K562 (cell line): ENCODE data around the gene SBK1. TPM values are rescaled to one million over a fixed set of nuclear protein-coding genes. Genes with fewer than 3 reads are reported as not detected.

Source experiments
- CBX2 ChIP-seq: fragments of 200-600 bp; sonication (generic); IDR thresholded peaks from one replicate; pipeline ENCODE4 v1.6.1; 2012; ENCODE audit warnings: mild to moderate bottlenecking, low read length, inconsistent platforms; ENCODE audit not compliant: insufficient read depth, poor library complexity, severe bottlenecking
- HOXB6 ChIP-seq: fragments of 250-450 bp; sonication (Bioruptor Pico); IDR thresholded peaks from 2 replicates; pipeline ENCODE4 v1.5.1; 2022; ENCODE audit warnings: mild to moderate bottlenecking, borderline replicate concordance
- L3MBTL2 ChIP-seq: fragments of 450-650 bp; IDR thresholded peaks from 2 replicates; pipeline ENCODE4 v1.6.1; 2016; ENCODE audit warnings: mild to moderate bottlenecking, moderate library complexity
- STAT5B ChIP-seq: fragments of 250-450 bp; sonication (Bioruptor Pico); IDR thresholded peaks from 2 replicates; pipeline ENCODE4 v1.8.0; 2021; ENCODE audit warnings: mild to moderate bottlenecking, inconsistent platforms
- ZNF121 ChIP-seq: sonication (generic); formaldehyde crosslinking; conservative IDR thresholded peaks from 2 replicates; pipeline ENCODE4 v1.8.0; 2022; ENCODE audit warnings: missing genetic modification reagents
- ZNF639 ChIP-seq, 2 experiments: fragments of 200-800 bp in 1 of 2; sonication (Bioruptor generic) in 1 of 2; sonication (generic) in 1 of 2; formaldehyde crosslinking in 1 of 2; IDR thresholded peaks in 1 of 2; conservative IDR thresholded peaks in 1 of 2; 2 replicates each; pipeline versions ENCODE4 v1.5.0 to v1.6.1; 2016 to 2020; ENCODE audit warnings: missing compliant biosample characterization in 1 of 2, missing genetic modification characterization in 1 of 2, missing genetic modification reagents in 1 of 2
- polyA plus RNA-seq, 8 experiments: library from polyadenylated mRNA; depleted of rRNA in 4 of 8; stranded (reverse) in 5 of 8; unstranded in 3 of 8; fragments of >200 nt; fragmentation: Nextera tagmentation in 2 of 8; fragmentation: Illumina TruSeq in 1 of 8; extraction: Ambion mirVana in 2 of 8; extraction: Trizol in 1 of 8; gene quantifications; 2 replicates each; pipeline versions ENCODE4 v1.2.1 to v1.2.3, GENCODE V29; 2011 to 2014; ENCODE audit warnings: inconsistent platforms in 1 of 8, missing spikeins in 1 of 8
- total RNA-seq, 7 experiments: library from RNA; depleted of rRNA in 6 of 7; stranded (reverse); fragments of >200 nt in 6 of 7; fragmentation: Illumina TruSeq in 2 of 7; extraction: Trizol in 2 of 7; gene quantifications; 2 replicates each; pipeline versions ENCODE4 v1.2.1 to v1.2.3, GENCODE V29; 2011 to 2021; ENCODE audit warnings: low replicate concordance in 1 of 7
- TF ChIP-seq, protein P1 (sequence below), 2 experiments: fragments of 450-650 bp; IDR thresholded peaks; 2 replicates each; pipeline ENCODE4 v1.6.1; 2018; ENCODE audit warnings: mild to moderate bottlenecking in 2 of 2, low read depth in 1 of 2; ENCODE audit not compliant: partially characterized antibody in 2 of 2
- TF ChIP-seq, protein P2 (sequence below): sonication (generic); formaldehyde crosslinking; IDR thresholded peaks from 2 replicates; pipeline ENCODE4 v1.8.0; 2022; ENCODE audit warnings: mild to moderate bottlenecking, missing genetic modification reagents, borderline replicate concordance

The SBK1 gene
- total and polyA plus RNA-seq, 9 of the 15 experiments (the other 6 are each of a cell fraction or from before 2014, with no cell fraction given): 0.01 to 0.07 (median 0.03) TPM; not detected in 6

GRCh38 chr16:28304214-28304613 lies 11.9 kb downstream of the SBK1 start (continued):
- TF ChIP-seq, protein P1, sequence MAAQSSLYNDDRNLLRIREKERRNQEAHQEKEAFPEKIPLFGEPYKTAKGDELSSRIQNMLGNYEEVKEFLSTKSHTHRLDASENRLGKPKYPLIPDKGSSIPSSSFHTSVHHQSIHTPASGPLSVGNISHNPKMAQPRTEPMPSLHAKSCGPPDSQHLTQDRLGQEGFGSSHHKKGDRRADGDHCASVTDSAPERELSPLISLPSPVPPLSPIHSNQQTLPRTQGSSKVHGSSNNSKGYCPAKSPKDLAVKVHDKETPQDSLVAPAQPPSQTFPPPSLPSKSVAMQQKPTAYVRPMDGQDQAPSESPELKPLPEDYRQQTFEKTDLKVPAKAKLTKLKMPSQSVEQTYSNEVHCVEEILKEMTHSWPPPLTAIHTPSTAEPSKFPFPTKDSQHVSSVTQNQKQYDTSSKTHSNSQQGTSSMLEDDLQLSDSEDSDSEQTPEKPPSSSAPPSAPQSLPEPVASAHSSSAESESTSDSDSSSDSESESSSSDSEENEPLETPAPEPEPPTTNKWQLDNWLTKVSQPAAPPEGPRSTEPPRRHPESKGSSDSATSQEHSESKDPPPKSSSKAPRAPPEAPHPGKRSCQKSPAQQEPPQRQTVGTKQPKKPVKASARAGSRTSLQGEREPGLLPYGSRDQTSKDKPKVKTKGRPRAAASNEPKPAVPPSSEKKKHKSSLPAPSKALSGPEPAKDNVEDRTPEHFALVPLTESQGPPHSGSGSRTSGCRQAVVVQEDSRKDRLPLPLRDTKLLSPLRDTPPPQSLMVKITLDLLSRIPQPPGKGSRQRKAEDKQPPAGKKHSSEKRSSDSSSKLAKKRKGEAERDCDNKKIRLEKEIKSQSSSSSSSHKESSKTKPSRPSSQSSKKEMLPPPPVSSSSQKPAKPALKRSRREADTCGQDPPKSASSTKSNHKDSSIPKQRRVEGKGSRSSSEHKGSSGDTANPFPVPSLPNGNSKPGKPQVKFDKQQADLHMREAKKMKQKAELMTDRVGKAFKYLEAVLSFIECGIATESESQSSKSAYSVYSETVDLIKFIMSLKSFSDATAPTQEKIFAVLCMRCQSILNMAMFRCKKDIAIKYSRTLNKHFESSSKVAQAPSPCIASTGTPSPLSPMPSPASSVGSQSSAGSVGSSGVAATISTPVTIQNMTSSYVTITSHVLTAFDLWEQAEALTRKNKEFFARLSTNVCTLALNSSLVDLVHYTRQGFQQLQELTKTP (IDR thresholded peaks at IDR 0.05; ENCODE audit: low read depth in 1 of 2, partially characterized antibody in 2 of 2): peak in 1 of 2 experiments; percentile 97
- TF ChIP-seq CBX2 (no peak), ZNF121 (no peak), STAT5B (CRISPR knock-in tag) (no peak), HOXB6 (CRISPR knock-in tag) (no peak), ZNF639 (CRISPR knock-in tag; conservative IDR thresholded peaks at IDR 0.05 in 1 of 2, IDR thresholded peaks at IDR 0.05 in 1 of 2) (peak in 1 of 2 experiments; percentile 96; a peak in 2 of 4 replicates), L3MBTL2 (0 out of 2 replicates have a peak, but pooled peaks have one; percentile 24)
- TF ChIP-seq, protein P2, sequence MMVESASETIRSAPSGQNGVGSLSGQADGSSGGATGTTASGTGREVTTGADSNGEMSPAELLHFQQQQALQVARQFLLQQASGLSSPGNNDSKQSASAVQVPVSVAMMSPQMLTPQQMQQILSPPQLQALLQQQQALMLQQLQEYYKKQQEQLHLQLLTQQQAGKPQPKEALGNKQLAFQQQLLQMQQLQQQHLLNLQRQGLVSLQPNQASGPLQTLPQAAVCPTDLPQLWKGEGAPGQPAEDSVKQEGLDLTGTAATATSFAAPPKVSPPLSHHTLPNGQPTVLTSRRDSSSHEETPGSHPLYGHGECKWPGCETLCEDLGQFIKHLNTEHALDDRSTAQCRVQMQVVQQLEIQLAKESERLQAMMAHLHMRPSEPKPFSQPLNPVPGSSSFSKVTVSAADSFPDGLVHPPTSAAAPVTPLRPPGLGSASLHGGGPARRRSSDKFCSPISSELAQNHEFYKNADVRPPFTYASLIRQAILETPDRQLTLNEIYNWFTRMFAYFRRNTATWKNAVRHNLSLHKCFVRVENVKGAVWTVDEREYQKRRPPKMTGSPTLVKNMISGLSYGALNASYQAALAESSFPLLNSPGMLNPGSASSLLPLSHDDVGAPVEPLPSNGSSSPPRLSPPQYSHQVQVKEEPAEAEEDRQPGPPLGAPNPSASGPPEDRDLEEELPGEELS (CRISPR knock-in tag): peak; percentile 60; the same call in 1 of the 2 replicates
